Eye (tissue), 1 donor: Measurements from ENCODE around the gene ZNF234.
"Not testable (repeated sequence)": the region's sequence is repeated elsewhere in the genome, so short reads cannot be mapped to it uniquely, and the experiment has no call there.

Experiments
- DNase-seq: peaks from one replicate; pipeline ENCODE4 v3.0.0-alpha.2; 2015

The ZNF234 gene

DNA sequence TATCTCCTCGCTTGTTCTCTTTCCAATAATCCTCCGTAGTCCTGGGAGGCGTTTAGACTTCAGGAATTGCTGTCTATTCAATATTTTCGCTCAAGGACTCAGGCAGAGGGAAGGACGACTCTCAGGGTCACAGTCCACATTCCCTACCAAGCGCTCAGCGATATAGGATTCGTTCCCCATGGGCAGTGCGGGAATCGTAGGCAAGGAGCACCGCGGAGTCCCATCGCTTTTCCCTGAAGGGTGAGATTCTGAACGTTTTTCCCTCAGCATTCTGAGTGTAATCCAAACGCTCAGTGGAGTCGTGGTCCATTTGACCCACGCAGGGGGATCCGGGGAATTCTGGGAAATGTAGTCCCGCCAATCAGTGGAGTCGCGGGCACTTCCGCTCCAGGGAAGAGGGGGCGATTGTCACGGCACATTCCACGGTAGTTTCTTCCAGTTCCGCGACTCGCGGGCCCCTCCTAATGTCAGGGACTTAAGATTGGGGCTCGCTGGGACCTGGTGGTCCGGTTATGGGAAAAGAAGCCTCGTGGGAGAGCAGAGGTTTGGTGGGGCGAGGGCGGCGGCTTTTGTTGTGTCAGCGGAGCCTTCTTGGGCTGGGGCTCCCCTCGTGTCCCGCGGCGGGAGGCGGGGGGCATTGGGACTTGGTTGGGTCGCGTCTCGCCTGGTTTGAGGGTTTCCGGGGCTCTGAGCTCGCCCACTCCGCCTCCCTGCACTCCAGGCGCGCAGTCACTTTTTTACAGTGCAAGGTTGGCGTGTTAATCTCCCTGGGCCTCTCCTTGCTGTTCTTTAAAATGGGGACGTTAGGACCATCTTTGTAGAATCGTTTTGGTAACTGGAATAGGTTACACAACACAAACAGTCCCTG lies at the start of gene ZNF234:
Gene ZNF234, plus strand, starts transcription at position 364 of the 868 bp plus-strand sequence. CDS start 3,079 bp downstream, outside the sequence.
- DNase-seq = peak; percentile 96

DNA sequence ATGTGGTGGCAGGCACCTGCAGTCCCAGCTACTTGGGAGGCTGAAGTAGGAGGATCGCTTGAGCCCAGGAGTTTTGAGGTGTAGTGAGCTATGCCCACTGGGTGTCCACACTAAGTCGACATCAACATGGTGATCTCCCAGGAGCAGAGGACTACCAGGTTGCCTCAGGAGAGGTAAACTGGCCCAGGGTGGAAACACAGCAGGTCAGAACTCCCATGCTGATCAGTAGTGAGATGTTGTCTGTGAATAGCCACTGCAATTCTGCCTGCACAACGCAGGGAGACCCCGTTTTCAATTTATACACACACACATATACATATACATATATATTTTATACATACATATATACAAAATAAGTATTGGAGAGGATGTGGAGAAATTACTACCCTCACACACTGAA lies 49.2 kb upstream of the ZNF234 start:
- DNase-seq = no peak

DNA sequence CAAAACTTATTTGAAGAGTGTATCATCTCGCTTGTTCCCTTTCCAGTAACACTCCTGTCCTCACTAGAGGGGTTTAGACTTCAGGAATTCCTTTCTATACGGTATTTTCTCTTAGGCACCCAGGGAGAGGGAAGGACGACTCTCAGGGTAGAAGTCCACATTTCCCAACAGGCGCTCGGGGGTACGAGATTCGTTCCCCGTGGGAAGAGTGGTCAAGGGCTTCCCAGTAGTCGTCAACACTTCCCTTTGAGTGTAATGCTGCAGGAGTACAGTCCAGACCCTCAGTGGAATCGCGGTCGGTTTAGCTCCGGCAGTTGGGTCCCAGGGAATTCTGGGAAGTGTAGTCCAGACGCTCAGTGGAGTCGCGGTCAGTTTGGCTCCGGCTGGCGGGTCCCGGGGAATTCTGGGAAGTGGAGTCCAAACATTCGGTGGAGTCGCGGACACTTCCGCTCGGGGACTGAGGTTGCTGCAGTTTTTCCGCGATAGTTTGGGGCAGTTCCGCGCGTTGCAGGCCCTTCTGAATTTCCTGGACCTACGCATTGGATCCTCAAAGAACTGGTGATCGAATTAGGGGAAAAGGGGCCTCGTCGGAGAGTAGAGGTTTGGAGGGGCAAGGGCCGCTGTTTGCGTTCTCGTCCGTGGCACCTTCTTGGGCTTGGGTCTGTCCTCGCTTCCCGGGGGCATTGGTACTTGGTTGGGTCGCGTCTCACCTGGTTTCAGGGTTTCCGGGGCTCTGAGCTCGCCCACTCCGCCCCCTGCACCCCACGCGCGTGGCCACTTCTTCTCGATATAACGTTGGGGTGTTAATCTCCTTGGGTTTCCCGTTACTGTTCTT lies 47.2 kb upstream of the ZNF234 start, which contains the start of gene ZNF224:
Gene ZNF224, plus strand, starts transcription at position 431 of the 835 bp plus-strand sequence. CDS start 3,513 bp downstream, outside the sequence.
- DNase-seq = peak; percentile 98

DNA sequence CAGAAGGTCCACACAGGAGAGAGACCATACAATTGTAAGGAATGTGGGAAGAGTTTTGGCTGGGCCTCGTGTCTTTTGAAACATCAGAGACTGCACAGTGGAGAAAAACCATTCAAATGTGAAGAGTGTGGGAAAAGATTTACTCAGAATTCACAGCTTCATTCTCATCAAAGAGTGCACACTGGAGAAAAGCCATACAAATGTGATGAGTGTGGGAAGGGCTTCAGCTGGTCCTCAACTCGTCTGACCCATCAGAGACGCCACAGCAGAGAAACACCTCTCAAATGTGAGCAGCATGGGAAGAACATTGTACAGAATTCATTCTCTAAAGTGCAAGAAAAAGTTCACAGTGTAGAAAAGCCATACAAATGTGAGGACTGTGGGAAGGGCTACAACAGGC lies 33.6 kb upstream of the ZNF234 start:
- no peak for DNase-seq

DNA sequence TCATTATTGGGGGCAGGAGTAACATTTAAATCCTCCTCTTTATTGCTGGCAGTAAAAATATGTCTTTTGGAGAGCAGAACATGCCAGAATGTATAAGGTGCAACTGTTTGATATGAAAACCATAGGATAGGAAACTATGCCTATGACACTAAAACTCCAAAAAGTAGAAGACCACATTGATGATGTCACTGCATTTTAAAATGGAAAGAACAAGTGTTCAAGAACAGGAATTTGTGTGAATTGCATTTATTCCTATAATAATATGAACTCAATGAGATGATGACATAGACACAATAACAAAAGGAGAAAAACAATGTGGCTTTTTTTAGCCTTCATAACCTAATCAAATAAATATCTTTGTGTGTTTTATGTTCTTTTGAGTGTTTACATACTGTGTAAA lies 31.9 kb upstream of the ZNF234 start:
- DNase-seq = no peak

DNA sequence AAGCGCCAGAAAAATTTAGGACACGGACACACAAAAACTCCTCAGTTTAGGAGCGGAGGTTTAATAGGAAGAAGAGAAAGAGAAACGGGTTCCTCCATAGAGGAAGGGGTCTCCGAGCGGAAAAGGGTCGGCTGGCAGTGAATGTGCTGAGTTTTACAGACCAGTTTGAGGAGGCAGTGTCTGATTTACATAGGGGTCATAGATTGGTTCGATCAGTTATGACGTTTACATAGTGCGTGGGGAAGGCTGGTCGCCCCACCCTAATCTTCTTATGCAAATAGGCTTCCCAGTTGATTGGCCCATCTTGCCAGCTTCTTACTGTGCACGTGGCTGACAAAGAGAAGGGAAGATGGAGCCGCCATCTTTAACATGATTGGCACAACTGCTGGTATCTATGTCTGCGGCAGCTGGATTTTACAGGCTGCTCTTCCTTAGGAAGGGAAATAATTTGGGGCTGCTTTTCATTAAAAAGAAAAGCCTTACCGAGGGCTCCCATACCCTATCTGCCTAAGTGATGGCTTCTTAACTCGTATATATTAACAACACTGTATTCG lies 29.4 kb upstream of the ZNF234 start:
- DNase-seq = peak; percentile 78

DNA sequence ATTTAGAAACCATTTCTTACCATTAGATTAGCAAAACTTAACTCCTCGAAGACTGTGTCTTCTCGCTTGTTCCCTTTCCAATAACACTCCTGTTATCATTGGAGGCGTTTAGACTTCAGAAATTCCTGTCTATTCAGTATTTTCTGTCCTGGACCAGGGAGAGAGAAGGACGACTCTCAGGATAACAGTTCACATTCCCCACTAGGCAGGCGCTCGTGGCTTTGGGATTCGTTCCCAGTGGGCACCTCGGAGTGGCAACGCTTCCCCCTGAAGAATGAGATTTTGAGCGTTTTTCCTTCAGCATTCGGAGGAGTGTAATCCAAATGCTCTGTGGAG lies 28.6 kb upstream of the ZNF234 start:
- DNase-seq = no peak

DNA sequence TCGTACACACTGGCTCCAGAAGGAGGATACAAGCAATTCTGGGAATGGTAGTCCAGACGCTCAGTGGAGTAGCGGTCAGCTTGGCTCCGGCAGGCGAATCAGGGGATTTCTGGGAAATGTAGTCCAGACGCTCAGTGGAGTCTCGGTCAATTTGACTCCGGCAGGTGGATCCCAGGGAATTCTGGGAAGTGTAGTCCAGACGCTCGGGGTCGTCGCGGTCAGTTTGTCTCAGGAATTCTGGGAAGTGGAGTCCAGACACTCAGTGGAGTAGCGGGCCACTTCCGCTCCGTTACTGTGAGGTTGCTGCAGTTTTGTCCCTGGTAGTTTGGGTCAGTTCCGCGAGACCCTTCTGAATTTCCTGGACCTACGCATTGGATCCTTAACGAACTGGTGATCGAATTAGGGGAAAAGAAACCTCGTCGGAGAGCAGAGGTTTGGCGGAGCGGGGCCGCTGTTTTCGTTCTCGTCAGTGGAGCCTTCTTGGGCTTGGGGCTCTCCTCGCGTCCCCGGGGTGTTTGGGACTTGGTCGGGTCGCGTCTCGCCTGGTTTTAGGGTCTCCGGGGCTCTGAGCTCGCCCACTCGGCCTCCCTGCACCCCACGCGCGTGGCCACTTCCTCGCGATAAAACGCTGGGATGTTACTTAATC lies 28.1 kb upstream of the ZNF234 start, which contains the start of gene ZNF225:
Gene ZNF225, plus strand, starts transcription at position 262 of the 646 bp plus-strand sequence. CDS start 2,429 bp downstream, outside the sequence.
- DNase-seq = peak; percentile 100

DNA sequence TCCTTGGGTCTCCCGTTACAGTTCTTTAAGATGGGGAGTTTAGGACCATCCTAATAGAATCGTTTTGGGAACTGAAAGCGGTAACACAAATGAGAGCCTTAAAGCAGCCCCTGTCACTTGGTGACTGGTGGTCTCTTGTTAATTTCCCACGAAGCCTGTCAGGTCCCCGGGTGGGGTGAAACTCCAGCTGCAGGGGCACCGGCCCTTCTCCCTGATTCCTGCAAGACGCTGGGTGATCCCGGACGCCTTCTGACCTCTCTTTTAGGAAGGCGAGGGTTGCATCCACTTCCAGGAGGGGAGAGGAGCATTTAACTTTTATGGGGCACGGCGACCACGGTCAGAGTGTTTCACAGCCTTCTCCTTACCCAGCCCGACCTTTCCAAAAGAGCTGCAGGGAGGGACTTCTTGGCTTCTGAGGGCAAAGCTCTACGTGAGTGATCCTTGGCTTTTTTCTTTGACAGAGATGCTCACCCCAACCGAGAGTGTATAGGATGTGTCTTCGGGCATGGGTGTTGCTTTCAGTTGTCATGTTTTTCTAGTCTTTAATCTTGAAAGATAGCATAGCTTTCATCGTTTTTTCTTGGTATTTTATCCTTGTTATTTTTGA lies 27.5 kb upstream of the ZNF234 start:
- DNase-seq = no peak

DNA sequence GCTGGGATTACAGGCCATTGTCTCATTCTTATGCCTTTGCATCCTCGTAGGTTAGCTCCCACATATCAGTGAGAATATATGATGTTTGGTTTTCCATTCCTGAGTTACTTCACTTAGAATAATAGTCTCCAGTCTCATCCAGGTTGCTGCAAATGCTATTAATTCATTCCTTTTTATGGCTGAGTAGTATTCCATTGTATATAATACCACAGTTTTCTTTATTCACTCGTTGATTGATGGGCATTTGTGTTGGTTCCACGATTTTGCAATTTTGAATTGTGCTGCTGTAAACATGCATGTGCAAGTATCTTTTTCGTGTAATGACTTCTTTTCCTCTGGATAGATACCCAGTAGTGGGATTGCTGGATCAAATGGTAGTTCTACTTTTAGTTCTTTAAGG lies 20.2 kb upstream of the ZNF234 start:
- DNase-seq = not testable (repeated sequence)

DNA sequence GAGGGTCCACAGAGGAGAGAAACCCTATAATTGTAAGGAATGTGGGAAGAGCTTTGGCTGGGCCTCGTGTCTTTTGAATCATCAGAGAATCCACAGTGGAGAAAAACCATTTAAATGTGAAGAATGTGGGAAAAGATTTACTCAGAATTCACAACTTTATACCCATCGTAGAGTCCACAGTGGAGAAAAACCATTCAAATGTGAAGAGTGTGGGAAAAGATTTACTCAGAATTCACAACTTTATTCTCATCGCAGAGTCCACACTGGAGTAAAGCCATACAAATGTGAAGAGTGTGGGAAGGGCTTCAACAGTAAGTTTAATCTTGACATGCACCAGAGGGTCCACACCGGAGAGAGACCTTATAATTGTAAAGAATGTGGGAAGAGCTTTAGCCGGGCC lies 9.4 kb upstream of the ZNF234 start:
- no peak for DNase-seq

DNA sequence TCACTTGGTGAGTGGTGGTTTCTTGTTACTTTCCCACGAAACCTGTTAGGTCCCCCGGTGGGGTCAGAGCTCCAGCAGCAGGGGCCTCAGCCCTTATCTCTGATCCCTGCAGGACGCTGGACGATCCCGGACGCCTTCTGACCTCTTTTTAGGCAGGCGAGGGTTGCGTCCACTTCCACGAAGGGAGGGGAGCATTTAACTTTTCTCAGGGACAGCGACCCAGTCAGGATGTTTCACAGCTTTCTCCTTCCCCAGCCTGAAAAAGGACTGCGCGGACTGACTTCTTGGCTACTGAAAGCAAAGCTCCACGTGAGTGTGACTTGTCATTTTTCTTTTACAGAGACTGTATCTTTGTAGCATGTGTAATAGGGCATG lies 692 bp downstream of the ZNF234 start:
- no peak for DNase-seq

DNA sequence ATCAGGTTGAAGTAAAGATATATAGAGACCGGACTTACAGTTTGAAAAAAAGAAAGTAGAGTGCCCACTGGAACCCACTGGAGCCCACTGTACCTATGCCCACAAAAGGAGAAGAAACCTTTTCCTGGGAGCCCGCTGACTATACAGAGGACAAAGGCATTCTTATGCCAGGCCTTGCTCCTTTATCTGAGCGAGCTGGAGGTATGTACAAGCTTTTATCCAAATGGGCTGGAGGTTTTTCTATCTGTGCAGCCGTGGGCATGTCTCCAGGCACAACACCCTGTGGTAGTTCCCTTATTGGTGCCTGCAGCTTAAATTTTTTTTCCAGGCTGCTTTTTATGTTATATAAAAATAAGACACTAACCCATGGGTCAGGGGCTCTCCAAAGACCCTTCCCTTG lies 8.4 kb downstream of the ZNF234 start:
- no peak for DNase-seq

DNA sequence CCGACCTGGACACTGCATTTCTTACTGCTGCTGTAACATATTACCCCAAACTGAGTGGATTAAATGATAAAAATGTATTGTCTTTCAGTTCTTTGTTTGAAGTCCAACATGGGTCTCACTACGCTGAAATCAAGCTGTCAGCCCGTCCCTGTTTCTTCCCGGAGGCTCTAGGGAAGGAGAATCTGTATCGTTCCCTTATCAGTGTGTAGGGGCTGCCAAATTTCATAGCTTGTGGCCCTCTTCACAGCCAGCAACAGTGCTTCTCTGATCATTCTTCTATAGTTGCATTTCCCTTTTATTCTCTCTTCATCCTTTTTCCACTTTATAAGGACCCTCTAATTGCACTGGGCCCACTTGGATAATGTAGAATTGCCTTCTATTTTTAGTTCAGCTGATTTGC lies 10.1 kb downstream of the ZNF234 start:
- no peak for DNase-seq

DNA sequence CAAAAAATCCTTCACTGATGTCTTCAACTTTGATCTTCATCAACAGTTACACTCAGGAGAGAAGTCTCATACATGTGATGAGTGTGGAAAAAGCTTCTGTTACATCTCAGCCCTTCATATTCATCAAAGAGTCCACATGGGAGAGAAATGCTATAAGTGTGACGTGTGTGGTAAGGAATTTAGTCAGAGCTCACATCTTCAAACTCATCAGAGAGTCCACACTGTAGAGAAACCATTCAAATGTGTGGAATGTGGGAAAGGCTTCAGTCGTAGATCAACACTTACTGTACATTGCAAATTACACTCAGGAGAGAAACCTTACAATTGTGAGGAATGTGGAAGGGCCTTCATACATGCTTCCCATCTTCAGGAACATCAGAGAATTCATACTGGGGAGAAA lies 15.1 kb downstream of the ZNF234 start:
- DNase-seq = no peak

DNA sequence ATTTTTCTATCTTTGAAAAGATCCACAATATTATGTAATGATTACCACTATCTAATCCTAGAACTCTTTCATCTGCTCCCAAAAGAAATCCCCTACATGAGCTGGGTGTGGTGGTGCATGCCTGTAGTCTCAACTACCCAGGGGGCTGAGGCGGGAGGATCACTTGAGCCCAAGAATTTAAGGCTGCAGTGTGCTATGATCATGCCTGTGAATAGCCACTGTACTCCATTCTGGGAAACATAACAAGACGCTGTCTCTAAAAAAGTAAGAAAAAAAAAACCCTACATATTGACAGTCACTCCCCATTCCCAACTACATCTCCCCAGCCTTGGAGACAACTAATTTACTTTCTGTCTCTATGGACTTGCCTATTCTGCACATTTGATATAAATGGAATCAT lies 22.4 kb downstream of the ZNF234 start:
- DNase-seq = no peak

DNA sequence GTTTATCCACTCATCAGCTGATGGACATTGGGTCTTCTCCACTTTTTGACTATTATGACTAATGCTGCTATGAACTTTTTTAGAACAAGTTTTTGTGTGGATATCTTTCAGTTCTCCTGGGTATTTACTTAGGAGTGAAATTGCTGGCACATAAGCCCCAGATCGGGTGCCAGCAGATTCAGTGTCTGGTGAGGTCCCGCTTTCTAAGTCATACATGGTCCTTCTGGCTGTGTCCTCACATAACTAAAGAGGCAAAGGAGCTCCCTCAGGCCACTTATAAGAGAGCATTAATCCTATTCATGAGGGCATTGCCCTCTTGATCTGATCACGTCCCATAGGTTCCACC lies 22.9 kb downstream of the ZNF234 start:
- DNase-seq = no peak

DNA sequence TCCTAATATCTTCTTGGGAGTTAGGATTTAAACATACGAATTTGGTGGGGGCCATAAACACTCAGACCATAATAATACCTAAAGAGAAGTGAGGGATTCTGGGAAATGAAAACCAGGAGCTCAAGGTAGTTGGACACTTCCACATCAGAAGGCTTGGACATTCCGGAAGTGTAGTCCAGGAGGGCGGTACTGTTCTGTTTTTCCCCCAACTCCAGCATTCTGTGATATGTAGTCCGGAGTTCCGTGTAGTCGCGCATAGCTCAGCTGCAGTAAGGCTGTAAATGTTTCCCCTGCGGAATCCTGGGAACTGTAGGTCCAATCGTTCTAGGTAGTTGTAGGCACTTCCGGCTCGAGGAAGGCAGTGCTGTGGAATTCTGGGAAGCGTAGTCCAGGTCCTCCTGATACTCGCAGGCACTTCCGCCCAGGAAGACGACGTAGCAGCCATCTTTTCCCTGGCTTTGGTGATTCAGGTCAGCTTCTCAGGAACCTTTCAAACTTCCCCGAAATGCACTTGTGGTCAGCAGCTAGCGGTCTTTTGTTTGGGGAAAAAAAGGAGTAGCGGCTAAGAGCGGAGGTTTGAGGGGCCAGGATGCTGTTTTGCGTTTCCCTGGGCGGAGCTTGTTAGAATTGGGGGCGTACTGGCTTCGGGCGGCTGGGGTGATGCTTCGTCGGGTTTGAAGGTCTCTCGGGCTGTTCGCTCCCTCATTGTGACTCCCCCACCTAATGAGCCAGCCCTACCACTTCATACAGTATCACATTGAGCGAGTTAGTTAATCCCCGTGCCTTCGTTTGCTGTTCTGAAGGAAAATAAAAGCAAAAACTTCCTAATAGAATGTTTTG lies 23.5 kb downstream of the ZNF234 start, which contains the start of gene ZNF226:
Gene ZNF226, plus strand, starts transcription at position 428 of the 840 bp plus-strand sequence. CDS start 4,981 bp downstream, outside the sequence.
- DNase-seq = peak; percentile 98

DNA sequence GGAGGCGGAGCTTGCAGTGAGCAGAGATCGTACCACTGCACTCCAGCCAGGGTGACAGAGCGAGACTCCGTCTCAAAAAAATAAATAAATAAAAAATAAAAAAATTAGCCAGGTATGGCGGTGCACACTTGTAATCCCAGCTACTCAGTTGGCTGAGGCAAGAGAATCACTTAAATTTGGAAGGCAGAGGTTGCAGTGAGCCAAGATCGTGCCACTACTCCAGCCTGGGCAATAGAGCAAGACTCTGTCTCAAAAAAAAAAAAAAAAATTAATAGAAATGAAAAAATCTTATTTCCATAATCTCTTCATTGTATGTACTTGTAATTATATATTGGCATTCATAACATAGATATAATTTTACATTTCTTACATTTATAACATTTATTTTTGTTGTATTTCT lies 29.3 kb downstream of the ZNF234 start:
- DNase-seq = not testable (repeated sequence)

DNA sequence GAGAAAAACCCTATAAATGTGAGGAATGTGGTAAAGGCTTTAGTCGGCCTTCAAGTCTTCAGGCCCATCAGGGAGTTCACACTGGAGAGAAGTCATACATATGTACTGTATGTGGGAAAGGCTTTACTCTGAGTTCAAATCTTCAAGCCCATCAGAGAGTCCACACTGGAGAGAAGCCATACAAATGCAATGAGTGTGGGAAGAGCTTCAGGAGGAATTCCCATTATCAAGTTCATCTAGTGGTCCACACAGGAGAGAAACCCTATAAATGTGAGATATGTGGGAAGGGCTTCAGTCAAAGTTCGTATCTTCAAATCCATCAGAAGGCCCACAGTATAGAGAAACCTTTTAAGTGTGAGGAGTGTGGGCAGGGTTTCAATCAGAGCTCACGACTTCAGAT lies 35.2 kb downstream of the ZNF234 start:
- DNase-seq = no peak

DNA sequence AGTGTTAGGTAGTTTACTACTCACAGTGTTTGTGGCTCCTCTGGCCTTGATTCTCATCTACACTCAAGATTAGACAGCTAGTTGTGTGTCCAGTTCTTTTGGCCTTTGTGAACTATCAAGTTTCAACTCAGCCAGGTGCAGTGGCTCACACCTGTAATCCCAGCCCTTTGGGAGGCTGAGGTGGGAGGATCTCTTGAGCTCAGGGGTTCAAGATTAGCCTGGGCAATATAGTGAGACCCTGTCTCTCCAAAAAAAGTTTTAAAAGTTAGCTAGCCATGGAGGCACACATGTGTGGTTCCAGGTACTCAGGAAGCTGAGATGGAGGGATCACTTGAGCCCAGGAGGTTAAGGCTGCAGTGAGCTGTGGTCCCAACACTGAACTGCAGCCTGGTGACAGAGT lies 39.6 kb downstream of the ZNF234 start:
- no peak for DNase-seq

DNA sequence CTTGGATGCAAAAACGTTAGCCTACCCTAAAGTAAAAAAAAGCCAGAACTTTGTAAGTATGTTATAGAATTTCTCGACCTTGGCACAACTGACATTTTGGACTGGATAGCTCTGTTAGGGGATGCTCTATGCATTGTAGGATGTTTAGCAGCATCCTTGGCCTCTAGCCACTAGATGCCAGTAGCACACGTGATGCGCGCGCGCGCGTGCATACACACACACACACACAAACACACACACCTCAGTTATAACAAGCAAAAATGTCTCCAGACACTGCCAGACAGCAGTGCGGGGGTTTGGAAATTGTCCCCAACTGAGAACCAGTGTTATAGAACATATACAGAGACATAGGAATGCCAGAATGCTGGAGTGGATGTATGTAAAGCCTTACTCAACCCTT lies 40.8 kb downstream of the ZNF234 start:
- no peak for DNase-seq
